Measurements from ENCODE around the gene CCDC13.

The CCDC13 gene

DNA sequence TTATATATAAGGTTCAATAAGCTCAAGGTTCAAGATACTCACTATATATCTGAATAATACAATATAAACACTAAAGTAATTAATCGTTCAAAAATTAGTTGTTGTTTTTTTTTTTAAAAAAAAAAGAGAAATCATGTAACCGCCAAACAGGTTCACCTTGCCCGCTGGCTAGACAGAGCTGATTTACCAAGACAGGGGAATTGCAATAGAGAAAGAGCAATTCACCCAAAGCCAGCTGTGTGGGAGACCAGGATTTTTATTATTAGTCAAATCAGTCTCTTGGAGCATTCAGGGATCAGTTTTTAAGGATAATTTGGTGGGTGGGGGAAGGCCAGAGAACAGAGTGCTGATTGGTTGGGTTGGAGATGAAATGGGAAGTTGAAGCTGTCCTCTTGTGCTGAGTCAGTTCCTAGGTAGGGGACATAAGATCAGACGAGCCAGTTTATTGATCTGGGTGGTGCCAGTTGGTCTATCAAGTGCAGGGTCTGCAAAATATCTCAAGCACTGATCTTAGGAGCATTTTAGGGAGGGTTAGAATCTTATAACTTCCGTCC is 23.4 kb upstream of the CCDC13 start:
- DNase-seq: no peak

DNA sequence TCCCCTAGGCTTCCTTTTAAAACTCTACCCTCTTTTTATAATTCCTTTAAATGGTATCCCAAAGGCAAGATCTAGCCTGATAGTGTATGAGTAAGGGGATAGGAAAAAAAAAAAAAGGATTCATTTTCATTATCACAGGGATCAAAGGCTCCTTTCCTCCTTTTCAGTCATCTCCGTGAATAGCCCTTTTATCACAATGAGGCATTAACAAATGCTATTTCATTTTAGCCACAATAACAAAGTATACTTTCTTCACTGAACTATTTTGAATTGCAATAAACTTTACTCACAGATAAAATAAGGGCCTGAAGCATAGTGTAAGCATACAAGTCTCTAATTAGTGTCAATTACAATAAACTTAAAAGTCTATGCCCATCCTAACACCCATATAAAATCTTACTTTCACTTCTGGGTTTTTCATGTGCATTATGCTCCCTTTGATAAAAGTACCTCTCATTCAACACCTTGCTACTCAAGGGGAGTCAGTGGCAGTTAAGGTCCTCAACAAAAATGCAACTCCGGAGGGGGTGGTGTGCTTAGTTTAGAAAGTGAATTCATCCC is 22.6 kb upstream of the CCDC13 start:
- no peak for DNase-seq

DNA sequence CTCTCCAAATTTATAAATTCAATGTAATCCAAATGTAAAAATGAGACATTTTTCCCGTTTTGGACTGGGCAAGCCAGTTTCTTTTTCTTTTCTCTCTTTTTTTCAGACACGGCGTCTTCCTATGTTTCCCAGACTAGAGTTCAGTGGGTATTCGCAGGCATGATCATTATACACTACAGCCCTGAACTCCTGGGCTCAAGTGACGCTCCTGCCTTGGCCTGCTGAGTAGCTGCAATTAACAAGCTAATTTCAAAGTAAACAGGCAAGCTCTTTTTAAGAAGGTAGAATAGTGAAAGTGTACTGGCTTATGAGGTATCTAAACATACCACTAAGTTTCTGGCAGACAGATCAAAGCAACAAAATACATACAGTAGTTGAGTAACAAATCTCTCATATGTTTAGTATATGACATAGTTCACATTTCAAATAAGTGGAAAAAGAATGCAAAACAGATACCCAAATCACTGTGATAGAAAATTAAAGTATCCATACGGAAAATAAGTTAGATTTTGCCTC is 17.7 kb upstream of the CCDC13 start:
- no peak for DNase-seq

DNA sequence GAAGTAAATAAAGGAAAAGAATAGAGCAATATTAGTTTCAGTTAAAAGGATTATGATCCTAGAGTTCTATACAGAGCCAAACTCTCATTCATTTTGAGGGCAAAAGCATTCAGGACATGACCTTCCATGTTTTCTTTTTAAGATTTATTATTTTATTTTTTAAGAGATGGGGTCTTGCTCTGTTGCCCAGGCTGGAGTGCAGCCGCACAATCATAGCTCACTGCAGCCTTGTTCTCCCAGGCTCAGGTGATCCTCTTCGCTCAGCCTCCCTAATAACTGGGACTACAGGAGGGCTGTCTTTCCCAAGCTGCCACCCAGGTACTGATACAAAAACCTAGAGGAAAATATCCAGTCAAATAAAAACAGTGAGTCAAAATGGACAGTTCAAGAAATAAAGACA is 13.6 kb upstream of the CCDC13 start:
- DNase-seq: no peak

DNA sequence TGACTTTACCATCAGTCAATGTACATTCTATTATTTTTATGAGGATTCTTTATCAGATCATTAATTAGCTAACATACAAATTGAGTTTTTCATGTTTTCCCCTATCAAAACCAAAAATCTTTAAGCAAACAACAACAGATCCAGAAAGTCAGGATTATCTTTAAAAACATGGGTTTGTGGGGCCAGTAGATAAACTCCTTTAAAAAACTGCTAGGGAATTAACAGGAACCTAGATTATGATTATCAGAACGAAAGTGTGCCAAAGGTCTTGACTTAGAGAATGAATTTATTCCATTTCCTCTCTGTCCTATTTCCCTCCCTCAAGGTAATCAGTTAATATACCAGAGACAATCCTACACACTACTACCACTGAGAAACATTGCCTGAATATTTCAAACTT is 13.2 kb upstream of the CCDC13 start:
- no peak for DNase-seq

DNA sequence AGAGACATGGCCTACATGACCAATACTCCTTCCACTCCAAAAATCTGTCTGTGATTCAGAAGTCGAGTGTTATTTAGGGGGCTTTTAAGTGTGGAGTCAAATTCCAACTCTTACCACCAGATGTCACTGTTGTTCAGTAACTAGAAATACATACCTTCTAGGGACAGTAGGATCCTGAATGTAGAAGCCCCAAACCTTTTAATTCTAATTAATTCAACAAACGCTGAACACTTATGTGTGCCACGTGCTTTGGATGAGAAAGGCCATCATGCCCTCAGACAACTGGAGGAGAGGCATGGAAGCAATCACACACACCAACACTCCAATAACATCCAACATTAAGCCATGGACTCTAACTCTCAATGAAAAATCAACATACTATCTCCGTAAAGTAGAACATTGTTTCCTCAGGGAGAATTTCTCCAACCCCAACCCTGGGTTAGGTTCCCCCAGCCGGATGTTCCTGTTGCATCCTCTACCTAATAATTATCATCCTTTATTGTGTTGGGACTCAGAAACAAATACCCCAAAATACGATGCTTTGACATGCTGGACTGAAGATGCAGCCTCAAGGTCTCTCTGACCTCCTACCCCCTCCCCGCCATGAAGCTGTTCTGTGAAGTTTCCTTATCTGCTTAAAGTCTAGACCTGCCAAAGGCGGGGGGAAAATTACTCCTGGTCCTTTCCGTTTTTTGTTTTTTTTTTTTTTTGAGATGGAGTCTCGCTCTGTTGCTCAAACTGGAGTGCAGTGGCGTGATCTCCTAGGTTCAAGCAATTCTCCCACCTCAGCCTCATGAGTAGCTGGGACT is 8.0 kb upstream of the CCDC13 start:
- peak; percentile 47 for DNase-seq

DNA sequence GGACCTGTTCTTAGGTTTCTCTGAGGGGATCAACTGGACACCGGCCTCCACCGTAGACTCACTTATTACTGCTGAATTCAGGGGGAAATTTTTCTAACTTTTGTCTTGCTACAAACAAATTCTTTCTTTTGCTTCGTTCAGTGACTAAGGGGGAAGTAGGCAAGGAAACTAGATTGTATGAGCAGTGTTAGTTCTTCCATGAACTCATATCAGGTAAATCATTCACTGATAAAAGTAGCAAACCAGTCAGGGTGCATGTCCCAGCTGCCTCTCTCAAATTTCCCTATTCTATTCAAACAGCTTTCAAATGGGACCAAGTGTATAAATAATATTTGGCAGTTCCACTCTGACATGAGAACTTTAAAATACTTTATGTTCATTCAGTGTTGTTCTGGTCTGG is 7.3 kb upstream of the CCDC13 start:
- DNase-seq: no peak

DNA sequence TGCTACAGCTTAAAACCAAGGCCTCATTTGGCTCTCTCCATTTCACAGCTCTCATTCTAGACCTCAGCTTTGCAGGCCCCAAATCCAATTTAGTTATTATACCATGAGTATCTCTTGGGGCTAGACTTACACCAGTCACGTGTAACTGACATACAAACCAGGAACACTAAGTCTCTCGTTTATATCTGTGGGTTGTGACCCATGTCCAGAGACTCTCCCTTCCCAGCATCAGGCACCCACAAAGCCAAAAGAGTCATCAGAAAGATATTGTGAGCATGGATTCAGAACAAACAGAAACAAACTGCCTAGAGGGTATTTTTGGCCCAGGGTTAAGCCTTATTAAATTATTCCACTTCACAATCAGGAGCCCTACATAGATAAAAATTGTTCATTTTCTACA is 5.6 kb upstream of the CCDC13 start:
- DNase-seq: no peak

DNA sequence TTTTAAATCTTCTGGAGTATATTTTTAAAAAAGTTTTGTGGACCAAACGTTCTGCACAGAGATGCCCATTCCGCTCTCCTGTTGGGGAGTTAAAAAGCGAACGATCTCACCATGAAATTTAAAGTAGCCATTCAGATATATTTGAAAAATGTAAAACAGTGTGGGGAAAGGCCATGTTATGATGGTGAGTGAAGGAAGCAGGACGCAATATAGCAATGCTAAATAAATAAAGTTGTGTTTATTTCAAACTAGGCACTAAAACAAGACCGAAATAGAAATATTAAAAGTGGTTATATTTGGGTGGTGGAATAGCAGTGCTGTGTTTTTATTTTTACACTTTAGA is 327 bp upstream of the CCDC13 start:
- DNase-seq: no peak

DNA sequence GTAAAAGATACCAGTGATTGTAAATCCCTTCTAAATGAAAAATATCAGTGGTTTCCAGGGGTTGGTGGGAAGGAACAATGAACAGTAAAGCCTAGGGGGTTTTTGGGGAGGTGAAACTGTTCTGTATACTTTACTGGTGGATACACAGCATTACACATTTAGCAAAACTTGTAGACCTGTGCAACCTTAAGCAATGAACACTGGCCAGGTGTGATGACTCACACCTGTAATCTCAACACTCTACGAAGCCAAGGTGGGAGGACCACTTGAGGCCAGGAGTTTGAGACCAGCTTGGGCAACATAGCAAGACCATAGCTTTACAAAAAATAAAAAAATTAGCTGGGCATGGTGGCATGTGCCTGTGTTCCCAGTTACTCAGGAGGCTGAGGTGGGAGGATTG is 1.8 kb downstream of the CCDC13 start:
- no peak for DNase-seq

DNA sequence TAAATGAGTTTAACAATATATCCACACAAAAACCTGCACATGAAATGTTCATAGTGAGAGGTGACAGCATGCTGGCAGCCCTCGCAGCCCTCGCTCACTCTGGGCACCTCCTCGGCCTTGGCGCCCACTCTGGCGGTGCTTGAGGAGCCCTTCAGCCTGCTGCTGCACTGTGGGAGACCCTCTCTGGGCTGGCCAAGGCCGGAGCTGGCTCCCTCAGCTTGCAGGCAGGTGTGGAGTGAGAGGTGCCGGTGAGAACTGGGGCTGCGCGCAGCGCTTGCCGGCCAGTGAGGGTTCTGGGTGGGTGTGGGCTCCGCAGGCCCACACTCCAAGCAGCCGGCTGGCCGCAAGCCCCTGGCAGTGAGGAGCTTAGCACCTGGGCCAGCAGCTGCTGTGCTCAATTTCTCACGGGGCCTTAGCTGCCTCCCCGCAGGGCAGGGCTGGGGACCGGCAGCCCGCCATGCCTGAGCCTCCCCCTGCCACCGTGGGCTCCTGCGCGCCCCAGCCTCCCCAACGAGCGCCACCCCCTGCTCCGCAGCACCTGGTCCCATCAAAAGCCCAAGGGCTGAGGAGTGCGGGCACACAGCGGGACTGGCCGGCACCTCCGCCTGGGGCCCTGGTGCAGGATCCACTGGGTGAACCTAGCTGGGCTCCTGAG is 3.4 kb downstream of the CCDC13 start:
- DNase-seq: no peak

DNA sequence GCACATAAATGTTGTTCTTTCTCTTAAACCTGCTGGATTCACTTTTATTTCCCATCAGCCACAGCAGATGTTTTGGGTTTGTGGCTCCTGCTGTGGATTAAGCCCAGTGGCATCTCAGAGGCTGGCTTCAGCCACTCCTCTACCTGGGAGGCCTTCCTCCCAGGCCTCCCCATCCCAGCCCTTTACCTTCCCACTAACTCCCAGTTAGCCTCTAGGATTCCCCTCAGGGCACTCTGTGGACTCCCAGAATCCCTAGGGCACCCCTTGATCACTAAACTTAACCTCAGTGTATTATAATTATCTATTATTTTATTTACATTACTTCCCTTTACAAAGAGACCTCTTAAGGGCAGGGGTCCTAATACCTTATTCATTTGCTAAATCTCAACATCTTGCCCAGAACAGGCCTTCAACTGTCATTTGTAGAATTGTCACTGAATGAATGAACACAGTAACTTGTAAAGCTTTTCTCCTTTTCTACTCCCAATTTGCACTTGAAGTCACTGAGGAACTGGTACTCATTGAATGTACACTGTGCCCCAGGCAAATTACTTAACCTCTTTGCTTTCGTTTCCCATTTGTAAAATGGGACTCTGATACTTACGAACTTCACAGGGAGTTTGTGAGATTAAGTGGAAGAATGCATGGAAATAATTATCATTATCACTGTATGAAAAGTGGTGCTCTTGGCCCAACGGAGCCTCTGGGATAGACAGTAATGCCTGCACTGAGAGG is 8.3 kb downstream of the CCDC13 start:
- no peak for DNase-seq

DNA sequence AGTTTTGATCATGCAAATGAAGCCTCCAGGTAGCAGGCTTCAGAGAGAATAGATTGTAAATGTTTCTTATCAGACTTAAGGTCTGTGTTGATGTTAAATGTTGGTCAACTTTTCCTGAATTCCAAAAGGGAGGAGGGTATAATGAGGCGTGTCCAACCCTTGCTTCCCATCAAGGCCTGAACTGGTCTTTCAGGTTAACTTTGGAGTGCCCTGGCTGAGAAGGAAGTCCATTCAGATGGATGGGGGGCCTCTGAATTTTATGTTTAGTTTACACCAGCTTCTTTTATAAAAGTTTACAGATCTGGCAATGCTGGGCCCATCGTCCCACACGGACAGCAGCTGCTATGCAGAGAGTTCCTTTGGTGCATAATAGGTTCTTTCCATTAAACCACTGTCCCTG is 8.9 kb downstream of the CCDC13 start:
- no peak for DNase-seq

DNA sequence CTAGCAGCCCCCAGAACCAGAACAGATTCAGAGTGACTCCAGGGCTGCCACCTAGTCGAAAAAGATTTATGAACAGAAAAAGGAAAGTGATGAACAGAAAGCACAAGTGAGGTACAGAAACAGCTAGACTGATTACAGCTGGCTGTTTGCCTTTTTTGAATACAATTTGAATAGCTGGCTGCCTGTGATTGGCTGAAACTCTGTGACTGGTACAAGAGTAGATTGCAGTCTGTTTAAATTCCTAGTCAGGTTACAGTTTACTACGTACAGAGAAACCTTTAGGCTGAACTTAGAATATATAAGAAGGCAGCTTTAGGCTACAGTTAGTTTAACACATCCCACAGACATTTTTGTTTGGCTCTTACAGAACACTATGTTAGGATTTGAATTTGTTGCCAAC is 10.0 kb downstream of the CCDC13 start:
- DNase-seq: no peak

DNA sequence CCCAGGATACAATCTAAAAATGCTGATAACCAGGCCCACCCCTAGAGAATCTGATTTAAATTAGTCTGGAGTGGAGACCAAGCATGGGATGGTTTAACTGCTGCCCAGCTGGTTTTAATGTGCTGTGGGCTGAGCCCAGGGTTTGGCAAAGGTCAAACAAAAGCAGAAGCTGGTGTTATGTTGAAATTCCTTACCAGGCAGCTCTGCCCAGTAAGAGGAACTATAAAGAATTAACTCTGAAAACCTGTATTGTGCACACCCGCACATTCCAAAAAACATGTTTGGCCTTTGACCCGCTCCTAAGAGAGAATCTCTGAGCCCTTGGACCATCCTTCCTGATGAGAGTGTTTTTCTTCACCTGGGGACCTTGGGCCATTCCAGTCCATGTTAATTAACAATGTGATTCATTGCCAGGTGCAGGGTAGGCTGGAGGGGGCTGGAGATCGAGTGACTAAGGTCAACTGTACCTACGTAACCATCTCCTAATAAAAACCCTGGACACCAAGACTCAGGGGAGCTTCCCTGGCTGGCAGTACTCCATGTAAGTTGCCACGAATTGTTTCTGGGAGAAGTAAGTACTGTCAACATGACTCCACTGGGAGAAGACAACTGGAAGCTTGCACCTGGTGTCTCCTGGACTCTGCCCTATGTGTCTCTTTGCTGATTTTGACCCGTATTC is 10.9 kb downstream of the CCDC13 start:
- no peak for DNase-seq

DNA sequence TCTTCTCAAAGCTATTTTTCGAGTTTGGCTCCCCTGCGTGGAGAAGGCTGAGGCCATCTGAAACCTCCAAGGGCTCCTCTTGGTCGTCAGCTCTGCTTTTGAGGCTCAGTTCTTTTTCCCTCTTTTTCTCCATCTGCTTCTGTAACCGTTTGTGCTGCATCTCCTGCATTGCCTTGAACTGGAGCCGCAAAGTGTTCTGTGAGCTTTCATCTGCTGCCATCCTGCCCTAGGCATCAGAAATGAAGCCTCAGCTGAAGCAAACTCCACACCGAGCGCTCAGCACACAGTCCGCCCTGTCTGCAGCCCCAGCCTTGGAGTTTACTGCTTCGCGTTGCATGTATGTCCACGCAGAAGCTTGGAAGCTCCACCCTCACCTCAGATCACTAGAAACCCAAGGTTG is 14.9 kb downstream of the CCDC13 start:
- no peak for DNase-seq

DNA sequence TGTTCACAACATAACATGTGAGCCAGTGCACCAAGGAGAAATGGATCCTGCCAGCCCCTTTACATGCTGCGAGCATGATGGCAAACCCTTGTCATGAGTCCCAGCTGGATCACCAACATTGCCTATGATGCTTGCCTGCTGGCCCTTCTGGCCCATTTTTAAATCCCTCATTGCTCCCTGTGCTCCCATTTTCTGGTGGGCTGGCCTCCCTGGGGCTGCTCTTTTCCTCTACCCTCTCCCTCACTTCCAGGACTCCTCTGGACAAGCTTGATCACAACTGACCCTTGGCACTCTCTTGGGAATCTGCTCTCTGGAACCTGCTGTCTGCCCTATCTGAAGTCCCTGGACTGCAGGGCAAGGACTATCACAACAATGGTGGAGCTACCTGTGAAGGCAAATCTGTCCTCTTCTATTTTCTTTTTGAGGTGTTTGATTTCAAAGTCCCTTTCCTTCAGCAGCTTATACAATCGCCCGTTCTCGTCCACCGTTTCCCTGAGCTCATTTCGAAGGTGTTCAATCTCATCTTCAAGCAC is 16.3 kb downstream of the CCDC13 start:
- no peak for DNase-seq

DNA sequence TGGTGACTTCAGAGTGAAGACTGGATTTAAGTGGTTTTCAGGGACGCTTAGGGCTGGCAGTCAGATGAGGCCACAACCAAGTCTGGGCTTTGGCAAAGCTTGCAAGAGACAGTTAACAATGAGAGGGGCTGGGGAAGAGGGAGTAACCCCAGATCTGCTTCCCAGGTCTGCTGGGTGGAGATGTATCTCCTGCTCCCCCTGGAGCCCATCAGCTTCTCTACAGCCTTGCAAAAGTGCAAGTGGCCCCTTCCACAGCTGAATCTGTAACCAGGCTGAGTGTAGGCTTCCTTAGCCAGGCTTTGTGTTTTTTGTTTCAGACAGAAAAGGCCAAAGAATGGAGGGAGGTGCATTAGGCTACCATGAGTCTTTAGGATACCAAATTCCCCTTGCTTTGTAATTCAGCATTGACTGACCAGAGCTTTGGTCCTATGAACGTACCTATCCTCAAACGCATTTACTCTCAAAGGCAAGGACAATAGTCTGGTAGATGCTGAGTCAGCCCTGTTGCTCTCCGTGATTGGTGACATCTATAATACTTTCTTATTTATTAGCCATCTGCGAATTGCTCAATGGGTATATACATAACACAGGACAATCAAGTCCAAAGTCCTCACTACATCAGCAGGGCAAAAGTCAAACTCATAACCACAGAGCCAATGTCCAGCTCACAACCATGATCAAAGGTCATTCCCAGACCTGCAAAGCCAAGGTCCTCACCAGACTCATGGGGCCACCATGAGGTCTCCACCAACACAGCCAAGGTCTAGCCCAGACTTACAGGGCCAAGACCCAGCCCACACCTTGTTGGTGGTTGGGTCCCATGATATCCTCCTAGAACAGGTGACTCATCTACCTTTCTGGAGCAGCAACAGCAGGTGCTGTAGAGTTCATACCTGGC is 17.1 kb downstream of the CCDC13 start:
- DNase-seq: peak; percentile 6

DNA sequence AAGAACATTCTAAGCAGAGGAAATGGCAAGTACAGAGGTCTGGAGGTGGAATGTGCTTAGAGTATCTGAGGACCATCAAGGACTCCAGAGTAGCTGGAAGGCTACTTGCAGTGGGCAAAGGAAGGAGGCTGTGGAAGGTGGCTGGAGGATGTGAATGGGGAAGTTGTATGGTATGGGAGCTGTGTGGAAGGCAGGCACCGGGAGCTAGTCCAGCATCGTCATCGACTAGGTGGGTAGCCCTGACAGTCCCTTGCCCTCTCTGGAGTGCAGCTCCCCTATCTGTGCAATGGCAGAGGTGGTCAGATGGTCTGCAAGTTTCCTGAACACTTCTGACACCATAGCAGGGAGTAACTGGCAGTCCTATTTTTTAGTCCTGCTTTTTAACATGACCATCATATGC is 19.3 kb downstream of the CCDC13 start:
- no peak for DNase-seq

DNA sequence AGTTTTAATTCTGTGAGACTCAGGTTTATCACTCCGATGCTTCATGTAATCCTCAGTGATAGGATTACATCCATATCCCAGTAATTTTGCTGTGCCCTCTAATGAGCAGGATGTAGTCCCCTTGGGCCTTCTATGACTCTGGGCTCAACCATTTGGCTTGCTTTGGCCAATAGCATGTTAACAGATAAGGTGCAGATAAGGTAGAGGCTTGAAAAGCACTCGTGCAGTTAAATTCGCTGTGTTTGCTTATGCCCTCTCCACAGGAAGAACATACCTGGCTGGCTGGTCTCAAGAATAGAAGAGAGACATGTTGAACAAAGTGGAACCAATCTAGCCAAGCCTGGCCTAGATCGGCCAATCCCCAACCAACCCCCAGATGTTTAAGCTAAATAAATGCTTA is 20.1 kb downstream of the CCDC13 start:
- no peak for DNase-seq

DNA sequence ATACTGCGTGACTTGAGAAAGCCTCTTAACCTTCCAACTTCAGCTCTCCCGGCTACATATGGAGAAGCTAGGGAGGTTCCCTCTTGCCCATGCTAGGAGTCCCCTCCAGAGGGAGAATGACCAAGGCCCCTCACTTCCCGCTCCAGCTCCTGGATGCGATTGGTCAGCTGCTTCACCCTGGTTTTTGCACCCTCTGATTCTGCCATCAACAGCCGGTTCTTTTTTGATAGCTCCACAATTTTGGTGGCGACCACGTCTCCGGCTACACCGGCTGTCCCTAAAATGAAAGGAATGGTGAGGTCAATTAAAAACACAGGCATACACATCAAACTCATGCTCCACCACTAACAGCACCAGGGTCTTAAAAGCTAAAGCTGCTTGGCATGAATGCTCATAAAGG is 20.6 kb downstream of the CCDC13 start:
- no peak for DNase-seq
